CD4-positive, alpha-beta T cell treated with Interferon alpha-2 for 1 hour (primary cell): Measurements from ENCODE around the gene FHIT.
A peak's percentile ranks its signal among the peaks of the same experiment; 100 is the strongest.

Source experiments
- DNase-seq, 2 donors: peaks; one replicate each; pipeline ENCODE4 v3.0.0-alpha.2; 2020 to 2022

Gene FHIT

DNA sequence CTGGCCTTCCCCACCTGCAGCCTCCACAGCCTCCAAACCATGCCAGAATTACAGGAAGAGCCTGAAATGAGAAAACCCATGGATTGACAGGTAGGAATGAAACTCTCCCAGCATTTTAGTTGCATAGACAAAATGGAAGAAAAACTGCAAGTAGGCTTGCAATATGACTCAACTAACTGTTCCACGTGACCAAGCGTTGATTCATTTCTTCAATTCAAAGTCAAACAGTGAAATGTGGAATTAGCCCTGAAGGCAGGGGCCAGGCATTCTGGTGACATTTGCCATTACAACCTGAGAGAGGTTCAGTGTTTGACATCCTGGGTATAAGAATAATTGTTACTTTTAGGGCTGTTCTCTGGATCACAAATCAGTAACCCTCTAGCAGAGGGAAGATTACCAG is 1525.0 kb downstream of the FHIT start:
- DNase-seq: no peak

GRCh38 chr3:59717679-59718205 is 1533.5 kb downstream of the FHIT start:
- no peak for DNase-seq

DNA sequence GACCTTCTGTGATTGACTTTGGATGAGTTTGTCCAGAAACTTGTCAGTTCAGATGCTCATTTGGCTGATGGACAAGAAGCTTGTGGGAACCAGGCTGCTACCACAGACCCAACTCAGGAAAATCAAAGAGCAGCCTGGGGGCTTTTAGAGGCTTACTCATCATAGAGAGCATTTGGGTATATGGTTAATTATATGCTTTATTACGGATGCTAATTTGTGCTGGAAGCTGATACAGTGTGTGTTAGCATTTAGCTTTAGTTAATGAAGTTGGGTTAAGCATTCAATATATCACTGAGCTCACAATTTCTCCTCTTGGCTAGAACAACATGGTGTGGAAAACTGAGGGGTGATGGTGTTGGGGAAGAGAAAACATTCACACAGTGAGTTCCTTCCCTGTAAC is 1537.2 kb downstream of the FHIT start:
- no peak for DNase-seq

GRCh38 chr3:59710554-59710953 is 1540.7 kb downstream of the FHIT start:
- DNase-seq: no peak

DNA sequence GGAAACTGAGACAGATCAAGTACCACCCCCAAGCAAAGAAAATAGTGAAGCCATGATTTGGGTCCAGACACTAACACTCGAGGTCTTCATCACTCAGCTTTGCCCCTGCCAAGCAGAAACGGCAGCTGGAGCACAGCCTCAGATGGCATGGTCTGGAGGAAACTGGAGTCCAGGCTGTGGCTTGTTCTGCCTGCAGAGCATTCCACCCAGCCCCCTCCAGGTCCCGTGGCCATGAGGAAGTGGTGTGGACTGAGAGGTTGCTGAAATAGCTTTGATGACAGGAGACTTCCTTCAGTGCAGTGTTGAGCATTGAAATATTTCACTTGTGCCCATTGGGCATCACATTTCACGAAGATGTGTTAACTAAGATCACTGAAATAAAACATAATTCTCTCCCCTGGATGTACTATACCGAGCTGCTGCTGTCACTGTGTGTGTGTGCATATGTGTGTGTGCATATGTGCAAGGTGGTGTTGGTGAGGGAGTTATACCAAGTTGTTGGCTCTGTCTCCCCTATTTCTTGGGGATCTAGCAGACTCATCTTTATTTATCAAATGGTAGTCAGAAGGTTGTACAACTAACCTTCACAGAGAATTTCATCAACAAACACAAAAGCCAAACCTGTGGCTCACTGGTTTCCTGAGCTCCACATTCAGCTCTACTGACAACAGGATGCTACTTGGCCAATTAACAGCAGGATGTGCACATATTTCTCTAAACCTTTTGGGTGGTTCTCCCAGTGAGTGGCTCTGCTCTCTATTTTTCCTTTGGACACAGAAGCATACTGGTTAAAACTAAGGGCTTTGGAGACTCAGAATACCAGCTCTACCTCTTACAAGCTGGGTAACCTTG is 1541.3 kb downstream of the FHIT start:
- peak; percentile 10 to 28 for DNase-seq

DNA sequence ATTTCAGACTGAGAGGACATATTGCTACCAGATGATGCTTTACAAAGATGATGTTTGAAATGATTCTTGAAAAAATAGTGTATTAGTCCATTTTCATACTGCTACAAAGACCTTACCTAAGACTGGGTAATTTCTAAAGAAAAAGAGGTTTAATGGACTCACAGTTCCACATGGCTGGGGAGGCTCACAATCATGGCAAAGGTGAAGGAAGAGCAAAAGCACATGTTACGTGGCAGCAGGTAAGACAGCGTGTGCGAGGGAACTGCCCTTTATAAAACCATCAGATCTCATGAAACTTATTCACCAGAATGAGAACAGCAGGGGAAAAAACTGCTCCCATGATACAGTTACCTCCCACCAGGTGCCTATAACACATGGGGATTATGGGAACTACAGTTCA is 1543.0 kb downstream of the FHIT start:
- no peak for DNase-seq

DNA sequence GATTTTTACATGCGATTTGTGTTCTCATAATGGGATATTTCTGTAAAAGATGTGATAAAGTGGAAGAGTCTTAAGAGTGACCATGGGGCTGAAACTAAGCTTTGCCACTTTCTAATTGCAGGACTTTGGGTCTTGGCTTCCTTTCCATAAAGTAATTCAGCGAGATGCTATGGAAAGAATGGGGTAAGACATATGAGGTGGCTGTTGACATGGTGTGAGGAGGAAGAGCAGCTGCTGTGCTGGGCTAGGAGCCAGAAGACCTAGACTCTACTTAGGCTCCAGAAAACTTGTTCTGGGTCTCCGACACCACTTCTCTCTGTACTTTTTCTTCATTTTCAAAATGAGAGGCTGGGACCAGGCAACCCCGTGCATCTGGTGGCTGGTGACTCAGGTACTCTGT is 1547.0 kb downstream of the FHIT start:
- no peak for DNase-seq

DNA sequence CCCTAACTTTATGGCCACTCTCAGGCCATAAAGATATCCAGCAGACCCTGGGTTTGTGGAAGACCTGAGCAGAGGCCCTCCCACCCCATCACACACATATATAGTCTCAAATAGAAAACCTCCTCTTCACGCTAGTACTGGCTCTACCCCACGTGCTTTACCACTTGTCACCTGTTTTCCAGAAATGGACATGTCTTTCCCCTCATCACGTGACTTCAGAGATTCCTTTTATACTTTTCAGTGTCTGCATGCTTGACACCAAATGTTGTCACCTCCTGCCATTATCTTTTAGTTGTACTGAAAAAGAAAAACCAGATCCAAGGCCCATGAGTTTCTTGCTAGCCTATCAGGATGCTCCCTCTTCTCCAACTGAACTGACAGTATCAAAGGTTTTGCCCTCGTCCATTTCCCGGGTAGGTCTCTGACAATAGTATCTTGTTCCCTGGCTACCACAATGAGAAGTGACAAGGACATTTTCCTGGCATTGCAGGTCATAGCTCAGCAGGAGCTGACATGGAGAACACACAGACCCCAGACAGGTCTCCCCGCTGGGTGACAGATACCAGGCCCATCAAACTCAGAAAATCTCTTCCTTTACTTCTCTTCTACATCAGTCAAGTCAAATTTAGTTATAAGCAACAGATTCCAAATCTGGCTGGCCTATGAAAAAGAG is 1551.5 kb downstream of the FHIT start:
- DNase-seq: no peak
